ENCODE data around the gene RAP2B.

Gene RAP2B

GRCh38 chr3:153160451-153161137 is 1.4 kb upstream of the RAP2B start:
- peak in 56 of 58 donors; percentile 18 to 85 (median 61) for DNase-seq

GRCh38 chr3:153161138-153161713 is 800 bp upstream of the RAP2B start:
- DNase-seq: peak; percentile 42 to 98 (median 90)

- peak in 48 of 58 donors; percentile 11 to 74 (median 46) for DNase-seq
Observed at GRCh38 chr3:153162513-153163392, 727 bp downstream of the RAP2B start.

GRCh38 chr3:153163393-153163724 is 1.3 kb downstream of the RAP2B start:
- peak in 4 of 58 donors; percentile 31 to 66 (median 40) for DNase-seq

- peak in 1 of 58 donors; percentile 1 for DNase-seq
Observed at GRCh38 chr3:153163756-153164550, 1.9 kb downstream of the RAP2B start.

GRCh38 chr3:153165261-153165681 is 3.2 kb downstream of the RAP2B start:
- no peak for DNase-seq

GRCh38 chr3:153166206-153166605 is 4.2 kb downstream of the RAP2B start:
- DNase-seq: no peak

GRCh38 chr3:153166796-153167195 is 4.8 kb downstream of the RAP2B start:
- no peak for DNase-seq

- DNase-seq: no peak
Observed at GRCh38 chr3:153169793-153170383, 7.9 kb downstream of the RAP2B start.

GRCh38 chr3:153171256-153171655 is 9.2 kb downstream of the RAP2B start:
- DNase-seq: no peak

GRCh38 chr3:153171918-153172317 is 9.9 kb downstream of the RAP2B start:
- DNase-seq: no peak

- peak in 1 of 58 donors; percentile 4 for DNase-seq
Observed at GRCh38 chr3:153172796-153173757, 11.1 kb downstream of the RAP2B start.

- no peak for DNase-seq
Observed at GRCh38 chr3:153173758-153174516, 11.9 kb downstream of the RAP2B start.

GRCh38 chr3:153176197-153176596 is 14.2 kb downstream of the RAP2B start:
- no peak for DNase-seq

GRCh38 chr3:153180860-153181372 is 18.9 kb downstream of the RAP2B start:
- no peak for DNase-seq

- DNase-seq: no peak
Observed at GRCh38 chr3:153182501-153183293, 20.7 kb downstream of the RAP2B start.

GRCh38 chr3:153190923-153191322 is 28.9 kb downstream of the RAP2B start:
- DNase-seq: no peak

GRCh38 chr3:153192327-153192726 is 30.3 kb downstream of the RAP2B start:
- no peak for DNase-seq
